Measurements from ENCODE around the gene RASGEF1C. TPM values are rescaled to one million over a fixed set of nuclear protein-coding genes. Genes with fewer than 3 reads are reported as not detected.

RASGEF1C gene
- polyA plus RNA-seq, 5 donors: 0.10 to 0.35 (median 0.19) TPM; not detected in 1

DNA sequence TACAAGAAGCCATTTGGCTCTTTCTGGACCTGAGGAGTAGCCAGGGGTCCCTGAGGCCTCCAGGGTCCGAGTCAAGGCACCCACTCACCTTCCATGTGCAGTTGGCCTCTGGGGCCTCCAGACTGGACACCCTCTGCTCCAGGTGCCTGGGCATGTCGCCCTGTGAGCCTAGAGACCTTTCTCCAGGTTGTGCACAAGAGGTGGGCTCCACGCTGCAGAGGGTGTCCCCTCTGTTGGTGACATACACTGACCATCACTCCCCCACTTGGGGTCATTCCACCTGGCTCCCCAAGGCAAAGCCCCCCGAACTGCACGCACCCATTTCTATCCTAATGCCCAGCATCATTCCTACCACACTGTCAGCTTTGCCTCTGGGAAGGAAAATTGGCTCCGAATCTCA, 48.8 kb downstream of the RASGEF1C start:
- DNase-seq: no peak

DNA sequence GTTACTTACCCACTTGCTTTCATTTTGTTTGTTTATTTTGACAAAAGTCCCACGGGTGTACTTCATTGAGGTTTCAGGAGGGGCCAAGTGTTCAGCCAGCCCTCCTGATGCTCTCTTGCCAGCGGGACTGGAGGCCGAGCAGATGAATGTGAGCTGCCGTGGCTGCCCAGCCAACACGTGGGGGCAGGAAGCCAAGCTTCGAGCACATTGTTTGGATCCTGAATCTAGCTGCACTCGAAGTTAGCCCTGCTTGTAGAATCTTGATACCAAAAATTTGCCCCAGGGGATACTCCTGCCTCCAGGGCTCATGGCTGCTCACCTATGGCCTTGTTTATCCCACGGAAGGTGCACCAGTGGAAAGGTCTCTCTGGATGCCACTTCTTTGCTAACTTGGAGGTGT, 49.3 kb downstream of the RASGEF1C start:
- no peak for DNase-seq

DNA sequence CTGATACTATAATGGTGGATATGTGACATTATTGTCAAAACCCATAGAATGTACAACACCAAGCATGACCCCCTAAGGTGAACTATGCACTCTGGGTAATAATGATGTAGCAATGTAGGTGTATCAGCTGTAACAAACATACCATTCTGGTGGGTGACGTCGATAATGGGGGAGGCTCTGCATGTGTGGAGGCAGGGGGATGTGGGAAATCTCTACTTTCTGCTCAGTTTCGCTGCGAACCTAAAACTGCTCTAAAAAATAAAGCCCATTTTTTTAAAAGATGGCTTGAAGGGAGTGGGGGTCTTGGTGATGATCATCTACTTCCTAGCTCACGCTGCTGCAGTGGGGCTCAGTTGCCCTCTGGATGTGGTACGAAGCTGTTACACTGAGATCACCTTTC, 51.1 kb downstream of the RASGEF1C start:
- DNase-seq: no peak

DNA sequence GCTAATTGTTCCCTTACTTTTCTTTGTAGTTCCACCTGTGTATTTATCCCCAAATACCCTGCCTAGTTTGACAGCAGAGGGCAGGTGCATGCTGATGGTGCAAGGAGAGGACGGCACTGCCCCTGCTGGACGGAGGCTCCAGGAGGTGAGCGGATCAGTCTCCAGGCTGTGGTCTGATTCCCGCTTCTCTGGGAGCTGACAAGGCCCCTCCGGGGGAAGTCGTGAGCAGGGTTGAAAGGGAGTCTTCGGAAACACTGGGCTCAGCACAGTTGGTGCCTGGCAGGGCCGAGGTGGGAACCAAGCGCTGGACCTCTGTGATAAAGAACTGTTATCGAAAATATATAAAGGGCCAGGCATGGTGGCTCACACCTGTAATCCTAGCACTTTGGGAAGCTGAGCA, 52.9 kb downstream of the RASGEF1C start:
- no peak for DNase-seq

DNA sequence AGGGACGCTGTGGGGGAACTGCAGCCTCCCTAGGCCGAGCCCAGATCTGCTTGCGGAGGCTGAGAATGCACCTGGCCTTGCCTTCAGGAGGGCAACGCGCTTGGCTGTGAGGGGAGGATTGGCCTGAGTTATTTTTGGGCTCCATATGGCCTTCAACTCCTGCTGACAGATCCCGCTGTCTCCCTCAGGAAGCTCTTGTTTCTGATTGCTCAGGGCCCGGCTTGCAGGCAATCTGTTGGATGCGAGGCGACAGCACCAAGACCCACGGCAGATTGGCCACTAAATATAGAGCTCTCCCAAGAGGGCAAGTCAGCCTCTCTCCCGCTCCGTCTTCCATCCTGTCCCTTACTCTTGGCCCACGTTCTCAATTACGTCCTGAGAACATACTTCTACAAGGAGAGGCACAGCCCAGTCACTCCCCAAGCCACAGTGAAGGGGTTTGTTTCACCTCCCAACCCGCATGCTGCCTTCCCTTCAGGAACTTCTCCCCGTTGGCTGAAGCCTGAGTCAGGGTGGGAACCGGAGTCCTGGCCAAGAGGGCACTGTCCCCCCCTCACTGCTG, 53.6 kb downstream of the RASGEF1C start:
- DNase-seq: no peak

DNA sequence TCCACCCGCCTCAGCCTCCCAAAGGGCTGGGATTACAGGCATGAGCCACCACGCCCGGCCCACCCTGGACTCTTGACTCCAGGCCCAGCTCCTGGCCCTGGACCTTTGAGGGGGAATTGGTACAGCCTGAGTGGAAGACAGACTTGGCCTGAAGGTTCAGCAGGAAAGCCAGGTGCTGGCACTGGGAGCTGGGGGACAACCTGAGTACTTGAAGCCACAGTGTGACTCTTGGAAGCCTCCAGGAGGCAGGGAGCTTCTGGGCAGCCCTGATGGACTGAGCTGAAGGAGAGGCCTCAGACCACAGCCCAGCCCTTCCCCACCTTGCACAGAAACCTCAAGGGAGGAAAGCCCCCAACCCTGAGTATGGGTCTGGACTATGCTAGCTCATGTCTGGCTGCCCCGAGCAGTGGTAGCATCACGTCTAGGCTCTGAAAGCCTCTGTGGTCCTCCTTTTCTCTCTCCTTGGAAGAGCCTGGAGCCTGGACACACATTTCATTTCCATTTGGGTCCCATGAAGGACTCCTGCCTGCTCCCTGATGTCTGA, 54.1 kb downstream of the RASGEF1C start:
- DNase-seq: no peak

DNA sequence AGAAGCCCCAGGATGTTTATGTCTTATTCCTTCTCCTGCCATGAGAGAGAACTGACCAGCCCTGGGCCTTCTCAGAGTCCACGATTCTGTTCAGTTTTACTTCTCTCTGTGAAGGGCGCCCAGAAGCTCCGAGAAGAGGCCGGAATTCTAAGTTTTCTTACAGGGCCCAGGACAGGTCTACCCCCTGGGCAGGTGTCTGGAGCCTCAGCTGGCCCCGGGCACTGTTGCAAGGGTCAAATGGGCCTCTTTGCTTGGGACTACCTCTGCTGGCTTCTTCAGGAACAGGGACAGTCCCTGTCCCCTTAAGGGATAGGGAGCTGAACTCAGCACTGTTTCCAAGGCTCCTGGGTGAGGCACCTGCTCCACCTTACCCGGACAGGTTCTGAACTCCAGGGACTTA, 55.0 kb downstream of the RASGEF1C start:
- no peak for DNase-seq

DNA sequence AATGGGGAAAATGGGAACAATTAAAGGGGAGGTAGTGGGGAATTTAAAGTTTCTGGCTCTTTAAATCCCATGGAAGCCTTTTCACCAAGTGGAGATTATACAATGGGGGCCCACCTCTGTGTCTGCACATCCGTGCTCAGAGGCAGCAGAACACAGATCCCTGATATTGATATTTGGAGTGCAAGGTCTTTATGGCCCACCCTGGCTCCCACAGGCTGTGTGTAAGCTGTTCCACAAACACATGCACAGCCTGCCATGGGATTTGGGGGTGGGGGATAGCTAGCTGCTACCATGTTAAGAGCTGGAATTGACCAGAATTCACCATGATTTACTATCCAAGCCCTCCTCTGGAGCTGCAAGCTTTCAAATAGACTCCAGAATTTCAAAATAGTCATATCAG, 55.9 kb downstream of the RASGEF1C start:
- DNase-seq: no peak

DNA sequence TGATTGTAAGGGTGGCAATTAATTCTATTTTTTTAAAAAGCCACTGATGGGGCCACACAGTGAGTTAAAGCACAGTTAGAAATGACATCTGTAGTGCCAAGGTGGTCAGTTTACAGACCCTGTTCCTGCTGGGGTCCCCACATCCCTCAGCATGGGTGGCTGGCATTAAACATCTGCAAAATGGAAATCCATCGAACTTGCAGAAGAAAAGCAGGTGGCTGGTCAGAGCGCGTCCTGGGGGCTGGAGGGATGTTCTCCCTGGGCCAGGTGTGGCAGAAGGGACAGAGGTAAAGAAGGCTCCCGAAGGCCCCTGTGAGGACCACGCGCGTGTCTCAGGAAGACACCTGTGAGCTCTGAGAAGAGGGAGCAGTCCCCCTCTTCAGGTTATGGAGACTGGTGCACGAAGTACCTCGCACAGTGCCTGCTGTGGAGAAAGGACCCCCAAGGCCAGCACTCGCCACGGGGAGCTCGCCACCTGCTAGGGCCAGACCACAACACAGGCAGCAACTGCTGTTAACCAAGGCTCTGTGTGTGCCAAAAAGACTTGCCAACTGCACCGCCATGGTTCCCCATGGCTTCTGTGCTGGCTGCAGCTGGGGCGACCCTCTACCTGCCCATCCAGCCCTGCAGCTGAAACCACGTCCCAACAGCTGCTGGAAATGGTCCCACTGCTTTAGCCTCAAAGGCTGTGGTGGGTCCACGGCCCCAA, 65.2 kb downstream of the RASGEF1C start:
- no peak for DNase-seq

DNA sequence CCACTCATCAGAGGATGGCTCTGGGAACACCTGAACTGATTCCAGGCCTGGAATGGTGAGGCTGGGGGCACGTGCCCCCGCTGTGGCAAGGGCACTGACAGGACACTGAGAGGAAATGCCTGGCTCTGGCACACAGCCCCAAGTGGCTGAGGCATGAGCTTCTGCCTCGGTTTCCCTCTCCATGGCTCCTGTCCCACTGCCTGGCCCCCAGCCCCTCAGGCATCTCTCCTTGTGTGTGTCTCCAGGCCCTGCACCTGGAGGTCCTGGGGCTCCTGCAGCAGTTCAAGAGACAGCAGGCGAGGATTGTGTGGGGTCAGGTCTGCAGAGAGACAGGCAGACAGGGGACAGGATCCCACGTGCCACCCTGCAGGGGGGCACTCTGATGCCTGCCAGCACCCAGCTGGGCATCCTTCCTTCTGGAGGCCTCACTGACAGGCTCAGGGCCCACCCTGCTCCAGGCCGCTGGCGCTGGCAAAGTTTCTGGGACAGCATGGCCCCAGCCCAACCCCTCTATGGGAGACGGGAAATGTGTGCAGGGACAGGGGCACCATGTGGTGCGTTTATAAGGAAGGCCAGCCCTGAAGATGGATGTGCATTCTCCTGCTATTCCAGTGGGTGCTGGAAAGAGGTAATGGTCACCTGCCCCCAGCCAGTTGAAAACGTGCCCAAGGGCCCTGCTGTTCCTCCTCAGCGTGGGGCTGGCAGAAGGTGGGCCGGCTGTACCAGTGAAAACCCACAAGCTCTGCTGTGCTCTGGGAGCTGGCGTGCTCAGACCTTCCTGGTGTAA, 66.0 kb downstream of the RASGEF1C start:
- DNase-seq: no peak

DNA sequence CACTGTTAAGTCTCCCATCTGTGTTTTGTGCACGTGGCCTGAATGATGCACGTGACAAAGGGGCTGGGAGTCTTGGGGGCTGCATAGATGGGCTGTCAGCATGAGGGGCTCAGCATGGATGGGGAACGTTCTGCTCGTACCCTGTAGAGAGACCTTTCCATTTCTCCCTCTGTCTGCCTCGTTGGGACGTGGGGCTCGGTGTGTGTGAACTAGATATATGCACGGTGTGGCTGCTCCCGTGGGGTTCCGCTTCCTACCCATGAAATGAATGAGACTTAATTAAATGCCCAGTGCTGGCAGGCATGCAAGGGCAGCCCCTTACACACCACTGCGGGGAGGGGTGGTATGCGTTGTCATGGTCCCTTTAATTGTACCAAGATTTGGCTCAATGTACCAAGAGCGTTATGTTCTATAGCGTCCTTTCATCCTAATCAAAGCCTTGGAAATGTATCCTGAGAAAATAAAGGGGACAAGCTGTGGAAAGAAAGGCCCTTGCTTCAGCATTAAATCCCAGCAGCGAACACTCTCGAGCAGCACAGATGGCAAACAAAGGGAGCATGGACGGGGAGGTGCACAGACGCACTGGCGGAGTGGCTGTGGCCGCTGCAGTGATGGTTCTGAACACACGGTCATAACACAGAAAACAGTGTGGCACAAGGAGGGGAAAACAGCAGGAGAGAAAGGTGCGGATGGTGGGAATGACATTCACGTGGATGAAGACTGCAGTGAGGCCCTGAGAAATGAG, 66.8 kb downstream of the RASGEF1C start:
- no peak for DNase-seq

DNA sequence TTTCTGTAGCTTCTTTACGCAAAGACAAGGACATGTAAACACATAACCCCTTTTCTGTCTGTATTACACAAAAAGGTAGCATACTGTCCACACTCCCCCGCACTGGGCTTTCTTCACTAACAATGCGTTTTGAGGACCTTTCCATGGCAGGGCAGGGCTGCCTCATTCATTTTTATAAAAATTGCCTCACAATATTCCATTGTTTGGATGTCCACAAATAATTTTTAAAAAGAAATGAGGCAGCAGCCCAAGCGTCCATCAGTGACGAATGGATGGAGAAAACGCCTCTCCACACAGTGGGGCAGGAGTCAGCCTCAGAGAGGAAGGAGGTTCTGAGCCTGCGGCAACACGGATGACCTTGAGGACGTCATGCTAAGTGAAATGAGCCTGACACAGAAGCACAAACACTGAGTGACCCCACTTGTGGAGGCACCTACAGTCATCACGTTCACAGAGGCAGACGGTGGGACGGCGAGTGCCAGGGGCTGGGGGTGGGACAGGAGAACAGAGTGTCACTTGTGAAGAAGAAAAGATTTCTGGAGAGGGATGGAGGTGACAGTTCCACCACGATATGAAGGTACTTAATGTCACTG, 67.8 kb downstream of the RASGEF1C start:
- no peak for DNase-seq

DNA sequence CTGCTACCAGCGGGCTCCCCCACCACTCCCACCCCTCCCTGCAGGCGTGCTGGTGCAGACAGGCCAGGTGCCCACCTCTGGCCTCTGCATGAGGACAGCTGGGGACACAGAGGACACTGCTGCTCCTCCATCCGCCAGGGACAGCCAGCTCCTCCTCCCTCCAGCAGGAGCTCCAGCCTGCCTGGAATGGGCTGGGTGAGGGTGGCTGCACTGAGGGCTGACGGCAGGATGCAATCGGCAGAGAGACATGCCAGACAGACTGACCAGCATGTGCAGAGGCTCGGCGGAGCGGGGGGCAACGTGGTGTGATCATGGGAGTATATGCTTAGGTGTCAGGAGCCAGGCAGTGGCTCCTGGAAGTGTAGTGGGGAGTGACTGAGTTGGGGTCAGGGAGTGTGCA, 68.4 kb downstream of the RASGEF1C start:
- DNase-seq: no peak

DNA sequence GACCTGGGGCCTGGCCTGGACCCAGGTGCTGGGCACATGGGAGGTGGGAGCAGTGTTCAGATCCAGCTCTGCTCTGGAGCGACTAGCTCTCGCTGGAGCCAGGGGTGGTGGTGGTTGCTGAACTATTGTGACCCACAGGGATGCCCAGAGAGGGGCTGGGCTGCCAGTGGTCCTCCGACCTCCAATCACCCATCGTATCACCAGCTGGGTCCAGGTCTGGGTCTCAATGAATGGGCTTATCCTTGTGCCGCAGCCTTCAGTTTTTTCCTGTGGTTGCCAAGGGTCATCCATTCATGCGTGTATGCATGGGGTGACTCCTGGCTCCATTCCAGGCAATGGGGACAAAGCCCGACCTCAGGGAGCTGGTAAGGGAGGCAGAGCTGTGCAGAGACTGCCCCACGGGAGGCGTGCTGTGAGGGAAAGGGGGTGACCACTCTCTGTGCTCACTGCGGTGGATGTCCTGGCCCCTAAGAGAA, 68.9 kb downstream of the RASGEF1C start:
- DNase-seq: no peak

DNA sequence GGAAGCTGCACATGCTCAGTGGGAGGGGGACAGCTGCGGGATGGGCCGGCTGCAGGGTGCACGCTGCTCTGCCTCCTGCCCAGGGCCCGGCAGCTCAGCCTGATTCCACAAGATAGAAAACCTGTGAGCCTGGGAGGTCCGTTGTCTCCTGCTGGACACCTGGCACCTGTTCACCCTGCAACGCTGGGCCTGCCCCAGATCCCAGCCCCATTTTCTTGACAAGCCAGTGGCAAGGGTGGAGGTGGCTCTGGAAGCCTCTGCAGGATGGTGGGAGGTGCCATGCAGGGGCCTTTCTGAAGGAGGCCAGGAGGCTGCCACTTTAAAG, 69.3 kb downstream of the RASGEF1C start:
- no peak for DNase-seq

DNA sequence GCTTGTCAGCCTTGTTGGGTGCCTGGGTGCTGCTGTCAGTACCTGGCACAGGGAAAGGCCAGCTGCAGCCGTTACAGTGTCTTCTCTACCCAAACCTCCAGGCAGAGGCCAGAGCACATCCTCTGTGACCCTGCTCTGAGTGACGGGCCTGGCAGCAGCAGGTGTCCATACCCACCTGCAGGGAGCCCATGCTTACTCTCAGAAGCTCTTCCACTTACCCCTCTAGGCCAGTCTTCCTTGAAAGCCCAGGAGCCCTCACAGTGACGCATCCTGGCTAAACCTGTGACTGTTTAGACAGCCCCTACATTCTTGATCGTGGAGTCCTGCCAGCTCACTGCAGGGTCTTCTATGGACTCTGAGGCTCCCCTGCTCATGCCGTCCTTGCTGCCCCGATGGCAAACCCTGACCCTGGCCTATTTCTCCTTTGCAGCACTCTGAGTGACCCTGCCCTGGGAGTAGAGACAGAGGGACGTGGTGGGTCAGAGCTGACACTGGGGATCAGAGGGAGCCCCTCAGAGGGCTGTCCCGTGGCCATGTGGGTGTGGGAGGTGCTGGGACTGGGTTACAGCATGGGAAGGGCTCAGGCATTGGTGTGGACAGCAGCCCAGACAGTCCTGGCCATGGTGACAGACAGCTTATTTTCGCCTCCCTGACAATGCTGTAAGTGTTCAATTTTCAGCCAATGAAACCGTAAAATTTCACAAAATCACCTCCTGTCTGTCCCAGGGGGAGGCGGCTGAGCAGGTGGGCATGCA, 69.9 kb downstream of the RASGEF1C start:
- DNase-seq: no peak

DNA sequence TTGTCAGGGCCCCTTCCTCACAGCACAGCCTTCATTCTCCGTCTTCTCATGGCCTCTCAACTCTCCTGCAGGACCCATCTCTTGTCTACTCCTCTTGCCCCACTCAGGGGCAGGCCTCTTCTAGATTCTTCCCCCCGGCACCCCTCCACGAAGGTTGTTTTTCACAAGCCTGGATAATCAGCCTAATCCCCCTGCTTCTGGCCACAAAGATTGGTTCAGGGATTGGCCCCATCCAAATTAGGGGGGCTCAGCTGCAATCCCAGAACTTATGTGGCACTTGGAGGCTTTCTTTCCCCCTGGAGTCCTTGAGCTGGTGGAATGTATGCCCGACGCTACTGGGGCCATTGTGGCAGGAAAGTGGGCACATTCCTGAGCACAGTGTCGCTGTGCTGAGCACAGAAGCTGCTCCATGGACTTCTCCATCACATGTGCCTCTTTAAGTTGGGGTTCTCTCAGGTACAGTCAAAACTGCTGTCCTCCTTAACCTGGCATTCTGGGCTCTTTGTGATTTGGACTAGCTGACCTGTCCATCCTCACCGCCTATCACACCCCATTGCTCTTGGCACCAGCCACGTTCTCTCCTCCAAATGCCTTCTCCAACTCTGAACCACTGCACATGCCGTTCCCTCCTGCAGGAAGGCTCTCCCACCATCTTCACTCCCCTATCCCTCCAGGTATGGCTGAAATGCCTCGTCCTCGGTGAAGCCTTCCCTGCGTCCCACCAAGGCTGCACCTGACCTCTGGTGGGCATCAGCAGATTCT, 70.6 kb downstream of the RASGEF1C start:
- DNase-seq: no peak

DNA sequence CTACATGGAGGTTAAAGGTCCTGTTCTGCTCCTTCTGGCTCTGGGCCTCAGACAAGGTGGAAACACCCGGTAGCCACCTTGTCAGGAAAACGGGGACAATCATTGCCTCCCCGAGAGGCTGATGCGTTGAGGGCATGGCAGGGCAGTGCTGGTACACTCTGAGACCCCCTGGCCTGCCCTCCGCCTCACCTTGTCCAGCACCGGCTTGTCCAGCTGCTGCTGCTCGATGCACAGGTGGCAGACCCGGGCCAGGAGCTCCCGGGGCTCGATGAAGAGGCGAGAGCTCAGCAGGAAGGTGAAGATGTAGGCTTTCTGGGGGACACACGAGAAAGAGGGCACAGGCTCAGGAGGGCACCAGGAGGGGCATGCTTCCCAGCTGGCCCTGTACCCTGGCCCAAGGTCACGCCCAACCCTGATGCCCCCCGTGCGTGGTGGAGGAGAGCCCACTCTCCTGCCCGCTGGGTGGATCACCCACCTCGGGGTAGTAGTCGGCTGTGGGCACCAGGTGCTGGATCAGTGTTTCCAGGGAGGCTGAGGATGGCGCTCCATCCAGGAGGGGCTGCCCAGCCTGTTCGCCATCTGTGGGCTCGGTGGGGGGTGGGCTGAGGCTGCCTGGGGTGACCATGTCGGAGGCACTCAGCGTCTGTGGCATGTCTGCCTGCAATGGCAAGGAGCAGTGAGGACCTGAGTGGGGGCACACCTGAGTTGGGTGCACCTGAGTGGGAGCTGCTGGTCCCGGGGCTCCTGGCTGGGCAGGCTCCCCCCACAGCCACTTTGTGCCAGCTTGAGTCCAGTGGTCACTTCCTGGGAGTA, 71.4 kb downstream of the RASGEF1C start:
- no peak for DNase-seq
